HG02870 (cell line): Measurements from ENCODE around the gene C11orf52.

ENCODE experiments used
- ATAC-seq: cut with Tn5 transposase; IDR thresholded peaks from one replicate; pipeline ENCODE4 v1.9.1; 2021; ENCODE audit warnings: mild to moderate bottlenecking, moderate library complexity; ENCODE audit not compliant: unreplicated experiment

C11orf52 gene

GRCh38 chr11:111937844-111938243 lies 19.1 kb downstream of the C11orf52 start:
- no peak for ATAC-seq

DNA sequence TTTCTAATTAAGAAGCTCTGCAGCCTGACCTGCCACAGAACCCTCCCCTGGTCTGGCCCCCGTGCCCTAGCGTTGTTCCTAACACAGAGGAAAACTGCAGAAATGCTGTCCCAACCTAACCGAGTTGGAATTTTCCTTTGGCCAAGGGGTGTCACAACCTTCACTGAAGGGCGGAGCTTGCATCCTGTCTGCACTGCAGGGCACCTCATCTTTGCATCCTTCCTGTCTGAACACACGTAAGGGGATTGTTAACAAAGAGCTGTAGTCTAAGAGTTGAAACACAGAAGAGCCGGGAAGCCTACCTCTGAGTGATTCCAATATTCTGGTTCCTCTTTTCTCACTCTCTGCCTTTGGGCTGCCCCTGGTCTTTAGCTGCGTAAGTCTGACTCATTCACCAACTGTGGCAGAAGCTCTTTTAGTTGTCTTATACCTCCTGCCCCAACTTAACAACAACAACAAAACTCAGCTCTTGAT lies 20.0 kb downstream of the C11orf52 start:
- ATAC-seq, result peak; percentile 93

- ATAC-seq, result no peak
Measured at GRCh38 chr11:111939836-111940604, 21.3 kb downstream of the C11orf52 start.

GRCh38 chr11:111941963-111942362 lies 23.2 kb downstream of the C11orf52 start:
- no peak for ATAC-seq

GRCh38 chr11:111942829-111943228 lies 24.1 kb downstream of the C11orf52 start:
- no peak for ATAC-seq

GRCh38 chr11:111944139-111944538 lies 25.4 kb downstream of the C11orf52 start:
- no peak for ATAC-seq

GRCh38 chr11:111944651-111945051 lies 25.9 kb downstream of the C11orf52 start:
- no peak for ATAC-seq

DNA sequence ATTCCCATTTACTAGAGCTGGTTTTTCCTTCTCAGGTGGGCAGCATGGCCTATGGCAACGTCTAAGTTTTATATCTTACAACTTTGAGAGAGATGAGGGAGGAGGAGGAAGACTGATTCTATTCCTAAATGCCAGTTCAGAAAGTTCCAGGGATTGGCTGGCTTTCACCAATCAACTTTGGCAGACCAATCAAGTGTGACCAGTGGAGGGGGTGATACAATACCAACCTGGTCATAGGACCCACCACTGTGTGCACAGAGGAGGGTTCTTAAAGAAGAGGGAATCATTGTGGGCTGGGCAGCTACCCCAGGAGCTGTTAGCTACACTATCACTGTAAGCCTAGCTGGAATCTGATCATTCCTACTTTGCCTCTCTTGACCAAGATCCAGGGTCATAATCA lies 26.5 kb downstream of the C11orf52 start:
- no peak for ATAC-seq

GRCh38 chr11:111946499-111946898 lies 27.8 kb downstream of the C11orf52 start:
- no peak for ATAC-seq

GRCh38 chr11:111947143-111947542 lies 28.4 kb downstream of the C11orf52 start:
- ATAC-seq, result no peak

GRCh38 chr11:111949519-111950426 lies 31.1 kb downstream of the C11orf52 start:
- no peak for ATAC-seq

GRCh38 chr11:111951565-111951964 lies 32.9 kb downstream of the C11orf52 start:
- ATAC-seq, result no peak

DNA sequence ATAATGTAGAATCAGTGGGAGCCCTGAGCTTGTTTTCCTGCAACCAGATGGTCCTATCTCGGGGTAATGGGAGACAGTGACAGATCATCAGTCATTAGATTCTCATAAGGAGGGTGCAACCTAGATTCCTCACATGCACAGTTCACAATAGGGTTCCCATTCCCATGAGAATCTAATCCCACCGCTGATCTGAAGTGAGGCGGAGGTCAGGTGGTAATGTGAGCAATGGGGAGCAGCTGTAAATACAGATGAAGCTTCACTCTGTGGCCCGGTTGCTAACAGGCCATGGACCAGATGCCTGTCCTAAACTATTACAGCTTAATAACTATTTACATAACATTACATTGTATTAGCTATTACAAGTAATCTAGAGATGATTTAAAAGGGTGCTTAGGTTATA lies 35.4 kb downstream of the C11orf52 start:
- ATAC-seq, result no peak

GRCh38 chr11:111957663-111958444 lies 39.1 kb downstream of the C11orf52 start:
- ATAC-seq, result no peak

DNA sequence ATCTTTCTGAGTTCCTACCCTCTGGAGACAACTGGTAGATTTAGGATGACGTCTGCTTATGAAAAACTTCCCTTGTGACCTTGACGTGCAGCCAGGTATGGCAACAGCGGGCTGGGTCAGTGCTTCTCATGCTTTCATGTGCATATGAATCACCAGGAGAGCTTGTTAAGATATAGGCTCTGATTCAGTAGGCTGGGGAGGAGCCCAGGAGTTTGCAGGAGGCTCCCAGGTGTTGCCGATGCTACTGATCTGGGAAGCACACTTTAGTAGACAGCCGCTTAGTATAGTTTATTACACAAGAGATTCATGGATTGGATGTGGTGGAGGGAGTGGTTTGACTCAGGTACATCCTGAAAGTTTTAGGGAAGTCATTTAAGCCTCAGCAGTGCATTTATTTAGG lies 42.2 kb downstream of the C11orf52 start:
- ATAC-seq, result no peak

DNA sequence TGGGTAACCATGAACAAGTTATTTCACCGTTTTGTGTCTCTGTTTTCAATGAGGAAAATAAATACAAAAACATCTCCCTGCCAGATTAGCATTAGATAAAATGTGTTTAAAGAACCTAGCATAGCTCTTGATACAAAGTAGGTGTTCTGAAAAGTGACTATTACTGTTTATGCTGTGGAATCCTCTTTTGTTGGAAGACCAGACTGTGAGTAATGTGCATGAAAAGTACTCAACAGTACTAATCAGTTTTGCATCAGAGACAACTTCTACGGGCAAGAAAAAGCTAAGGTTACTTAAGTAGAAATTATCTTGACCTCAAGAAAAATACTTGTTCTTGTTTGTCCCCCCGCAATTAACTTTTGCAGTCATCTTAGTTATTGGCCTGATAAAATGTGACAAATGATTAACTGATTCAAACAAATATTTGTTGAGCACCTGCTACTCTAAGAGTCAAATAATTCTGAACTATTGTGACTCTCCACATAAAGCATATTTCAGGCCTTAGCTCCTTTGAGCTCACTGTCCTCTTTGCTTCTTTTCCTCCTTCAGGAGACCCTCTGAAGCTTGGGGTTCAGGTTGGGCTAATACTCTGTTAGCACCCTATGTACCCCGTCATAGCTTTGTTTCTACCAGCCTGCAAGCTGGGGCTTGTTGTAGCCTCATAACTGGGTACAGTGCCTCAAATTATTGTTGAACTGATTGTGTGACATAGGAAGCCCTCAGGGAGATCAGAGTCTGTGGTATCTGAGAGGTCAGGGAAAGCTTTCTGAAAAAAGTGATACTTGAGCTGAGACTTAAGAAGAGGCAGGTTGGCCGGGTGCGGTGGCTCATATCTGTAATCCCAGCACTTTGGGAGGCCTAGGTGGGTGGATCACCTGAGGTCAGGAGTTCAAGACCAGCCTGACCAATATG lies 42.9 kb downstream of the C11orf52 start:
- ATAC-seq, result no peak

- no peak for ATAC-seq
Measured at GRCh38 chr11:111963931-111964340, 45.2 kb downstream of the C11orf52 start.

GRCh38 chr11:111966678-111967077 lies 48.0 kb downstream of the C11orf52 start:
- no peak for ATAC-seq

DNA sequence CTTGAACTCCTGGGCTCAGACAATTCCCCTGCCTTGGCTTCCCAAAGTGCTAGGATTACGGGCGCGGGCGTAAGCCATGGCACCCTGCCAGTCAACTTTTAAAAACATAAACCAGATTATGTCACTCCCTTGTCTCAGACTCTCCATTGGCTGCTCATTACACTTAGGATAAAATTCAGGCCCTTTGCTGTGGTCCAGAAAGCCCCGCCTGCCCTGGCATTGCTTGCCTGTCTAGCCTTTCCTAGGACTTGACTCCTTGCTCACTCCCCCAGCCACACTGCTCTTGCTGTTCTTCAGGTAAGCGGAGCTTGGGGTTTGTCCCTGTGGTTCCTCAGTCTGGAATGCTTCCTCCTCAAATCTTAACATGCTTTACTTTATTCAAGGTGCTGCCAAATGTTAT lies 48.9 kb downstream of the C11orf52 start:
- ATAC-seq, result no peak

DNA sequence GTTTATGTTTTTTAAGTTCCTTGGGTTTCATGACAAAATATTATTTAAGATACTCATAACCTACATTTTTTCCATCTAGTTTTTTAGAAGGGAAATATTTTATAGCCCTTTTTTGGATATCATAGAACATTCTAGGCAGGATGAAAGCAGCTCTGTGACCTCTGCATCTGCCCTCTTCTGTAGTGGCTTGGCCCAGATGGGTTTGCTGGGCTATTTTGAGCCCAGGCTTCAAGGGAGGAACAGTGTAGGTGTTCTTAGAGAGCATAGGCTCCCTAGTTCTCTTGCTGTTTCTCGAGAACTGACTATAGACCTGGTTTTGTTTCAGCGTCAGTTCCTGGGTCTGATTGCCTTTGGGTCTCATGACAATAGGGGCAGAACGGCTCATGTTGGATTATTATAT lies 50.6 kb downstream of the C11orf52 start:
- ATAC-seq, result no peak
